Glomerular endothelial cell (primary cell): ENCODE data around the gene EGR1. TPM values are rescaled to one million over a fixed set of nuclear protein-coding genes. Genes with fewer than 3 reads are reported as not detected.

Source experiments
- DNase-seq: peaks from one replicate; pipeline ENCODE4 v3.0.0-alpha.2; 2011; ENCODE audit warnings: low read depth, low spot score; ENCODE audit errors: extremely low read depth
- total RNA-seq: library from RNA; depleted of rRNA; stranded (reverse); fragments of >200 nt; gene quantifications from 2 replicates; pipeline ENCODE4 v1.2.3, GENCODE V29; 2015

Gene EGR1
- 1.3 and 6.5 TPM in 2 replicates for total RNA-seq

GRCh38 chr5:138465261-138466124 is at the start of gene EGR1:
EGR1 (plus strand) TSS chr5:138465479; CDS start chr5:138465762, 283 bp downstream.
- no peak for DNase-seq

GRCh38 chr5:138418444-138418843 is 46.8 kb upstream of the EGR1 start:
- DNase-seq, result no peak

GRCh38 chr5:138425079-138425478 is 40.2 kb upstream of the EGR1 start:
- no peak for DNase-seq

GRCh38 chr5:138435943-138436342 is 29.3 kb upstream of the EGR1 start:
- DNase-seq, result no peak

- DNase-seq, result no peak
These were observed 27.1 kb upstream of the EGR1 start for GRCh38 chr5:138438003-138438723.

GRCh38 chr5:138438724-138439476 is 26.4 kb upstream of the EGR1 start, which contains the start of gene REEP2:
REEP2 (plus strand) TSS chr5:138439057; CDS start chr5:138439209, 152 bp downstream.
- no peak for DNase-seq

- no peak for DNase-seq
These were observed 25.7 kb upstream of the EGR1 start for GRCh38 chr5:138439477-138440158.

GRCh38 chr5:138440159-138441073 is 24.9 kb upstream of the EGR1 start:
- DNase-seq, result no peak

- DNase-seq, result no peak
These were observed 24.1 kb upstream of the EGR1 start for GRCh38 chr5:138441221-138441620.

- DNase-seq, result no peak
These were observed 21.1 kb upstream of the EGR1 start for GRCh38 chr5:138444078-138444773.

- DNase-seq, result no peak
These were observed 20.3 kb upstream of the EGR1 start for GRCh38 chr5:138444774-138445546.

GRCh38 chr5:138445547-138446271 is 19.6 kb upstream of the EGR1 start:
- DNase-seq, result no peak

GRCh38 chr5:138448070-138448469 is 17.2 kb upstream of the EGR1 start:
- no peak for DNase-seq

GRCh38 chr5:138448481-138449398 is 16.5 kb upstream of the EGR1 start:
- DNase-seq, result no peak

- DNase-seq, result no peak
These were observed 15.6 kb upstream of the EGR1 start for GRCh38 chr5:138449501-138450239.

- DNase-seq, result no peak
These were observed 14.3 kb upstream of the EGR1 start for GRCh38 chr5:138450971-138451370.
